GM19463 (cell line): ENCODE results near the gene ACAP3.

ENCODE experiments used
- ATAC-seq: cut with Tn5 transposase; IDR thresholded peaks from one replicate; pipeline ENCODE4 v1.9.1; 2021; ENCODE audit warnings: mild to moderate bottlenecking, moderate library complexity; ENCODE audit not compliant: unreplicated experiment

The ACAP3 gene

DNA sequence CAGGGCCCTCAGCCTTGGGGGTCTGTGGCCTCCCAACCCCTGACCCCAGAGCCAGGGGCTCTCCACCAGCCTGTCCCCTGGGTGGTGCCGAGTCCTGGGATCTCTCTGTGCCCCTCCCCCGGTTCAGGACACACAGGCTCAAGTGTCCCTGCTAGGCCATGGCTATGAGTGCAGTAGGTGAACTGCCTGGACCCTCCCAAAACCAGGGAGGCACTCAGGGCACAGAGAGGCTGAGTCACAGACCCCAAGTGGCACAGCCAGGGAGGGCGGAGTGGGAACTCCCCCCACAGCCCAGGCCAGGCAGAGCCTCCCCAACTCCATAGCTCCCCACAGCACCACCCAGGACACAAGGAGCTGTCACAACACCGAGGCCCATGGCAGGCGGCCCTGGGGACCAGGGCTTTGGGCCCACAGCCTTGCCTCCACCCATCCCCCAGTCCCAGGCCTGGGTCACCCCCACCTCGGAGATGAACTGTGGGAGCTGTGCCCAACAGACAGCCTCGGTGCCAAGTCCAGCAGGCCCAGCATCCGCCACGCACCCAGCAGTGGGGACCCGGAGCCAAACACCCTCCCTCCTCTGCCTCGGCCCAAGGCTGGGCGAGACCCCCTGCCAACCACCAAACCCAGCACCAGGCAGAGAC is 38.2 kb upstream of the ACAP3 start:
- ATAC-seq = no peak

DNA sequence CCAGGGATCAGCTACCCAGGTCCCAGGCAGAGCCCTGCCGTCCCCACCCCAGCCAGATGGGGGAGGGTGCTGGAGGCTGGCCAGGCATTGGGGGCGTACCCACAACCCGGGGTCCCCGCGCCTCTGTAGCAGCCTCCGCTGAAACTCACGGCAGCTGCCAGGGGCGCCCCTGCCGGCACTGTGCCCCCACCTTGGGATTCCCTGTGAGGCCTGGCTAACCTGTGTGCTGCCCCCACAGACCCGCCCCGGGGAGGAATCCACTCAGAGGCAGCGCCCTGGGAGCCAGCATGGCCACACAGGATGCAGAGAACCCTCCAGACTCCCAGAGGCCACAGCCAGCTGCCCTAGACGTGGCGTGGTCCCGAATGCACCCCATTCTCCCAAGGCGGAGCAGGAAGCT is 37.7 kb upstream of the ACAP3 start:
- no peak for ATAC-seq

DNA sequence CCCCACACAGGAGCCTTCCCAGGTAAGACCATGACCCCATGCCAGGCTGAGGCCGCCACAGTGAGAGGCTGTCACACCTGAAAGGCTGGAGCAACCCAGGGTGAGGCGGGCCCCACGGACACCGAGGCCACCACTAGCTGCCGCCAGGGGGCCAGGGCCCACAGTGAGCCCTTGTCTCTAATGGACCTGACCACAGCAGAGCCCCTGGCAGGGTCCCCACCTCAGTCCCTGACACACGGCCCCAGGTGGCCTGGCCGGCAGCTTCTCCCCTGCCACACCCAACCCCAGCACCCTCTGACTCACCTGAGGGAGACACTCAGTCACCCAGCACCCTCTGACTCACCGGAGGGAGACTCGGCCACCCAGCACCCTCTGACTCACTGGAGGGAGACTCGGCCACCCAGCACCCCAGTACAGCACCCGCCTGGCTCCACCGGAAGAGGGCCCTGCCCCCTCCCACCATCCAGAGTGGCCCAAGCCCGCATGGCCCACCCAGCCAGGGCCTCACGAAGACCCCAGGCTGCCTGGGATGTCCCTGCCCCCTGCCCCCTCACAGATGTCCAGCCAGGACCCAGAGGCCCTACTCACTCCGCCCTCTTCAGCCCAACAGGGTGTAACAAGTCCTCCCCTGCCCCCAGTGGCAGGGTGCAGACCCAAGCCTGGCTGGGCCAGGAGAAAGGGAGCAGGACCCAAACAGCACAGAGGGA is 37.1 kb upstream of the ACAP3 start:
- no peak for ATAC-seq

DNA sequence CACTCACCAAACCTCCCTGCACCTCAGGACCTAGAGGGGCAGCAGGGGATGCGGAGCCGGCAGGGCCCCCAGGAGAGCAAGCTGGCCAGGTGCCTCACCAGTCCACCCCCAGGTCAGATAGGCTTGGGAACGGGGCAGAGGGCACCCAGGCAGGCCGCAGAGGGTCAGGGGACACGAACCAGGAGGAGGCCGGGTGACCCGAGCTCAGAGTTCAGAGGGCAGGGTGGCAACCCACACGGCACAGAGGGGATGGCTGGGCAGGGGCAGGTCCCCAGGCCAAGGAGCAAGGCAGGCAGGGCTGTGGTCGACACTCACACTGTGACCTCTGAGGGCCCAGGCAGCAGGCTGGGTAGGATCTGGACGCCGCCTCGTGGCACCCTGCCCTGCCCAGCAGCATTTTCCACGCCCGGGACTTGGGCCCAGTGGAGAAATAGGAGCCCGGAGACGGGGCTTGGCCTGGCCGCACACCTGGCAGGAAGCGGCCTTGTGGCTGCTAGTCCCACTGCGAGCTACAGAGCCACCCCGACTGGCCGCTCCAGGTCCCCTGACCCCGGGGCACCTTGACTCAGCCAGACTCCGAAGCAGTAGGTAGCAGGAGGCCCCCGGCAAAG is 36.2 kb upstream of the ACAP3 start:
- ATAC-seq = no peak

DNA sequence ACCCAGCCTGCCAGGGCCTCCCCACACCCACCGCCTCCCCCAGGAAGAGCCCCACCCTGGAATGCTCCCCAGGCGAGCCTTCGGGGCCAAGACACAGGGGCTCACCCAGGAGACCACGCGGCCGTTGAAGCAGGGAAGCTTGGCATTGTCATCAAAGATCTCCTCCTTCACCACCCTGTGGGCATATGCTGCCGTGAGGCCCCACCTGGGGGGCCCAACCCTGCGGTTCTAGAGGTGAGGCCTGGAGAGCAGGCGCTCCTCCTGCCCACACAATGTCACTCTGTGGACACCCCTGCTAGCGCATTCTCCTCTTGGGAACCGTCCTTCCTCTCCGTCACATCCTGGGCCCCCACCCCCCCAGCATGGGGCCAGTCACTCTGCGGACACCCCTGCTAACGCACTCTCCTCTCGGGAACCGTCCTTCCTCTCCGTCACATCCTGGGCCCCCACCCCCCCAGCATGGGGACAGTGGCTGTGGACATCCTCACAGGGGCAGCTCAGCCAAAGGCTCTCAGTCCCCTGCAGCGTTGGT is 34.9 kb upstream of the ACAP3 start:
- ATAC-seq = no peak

DNA sequence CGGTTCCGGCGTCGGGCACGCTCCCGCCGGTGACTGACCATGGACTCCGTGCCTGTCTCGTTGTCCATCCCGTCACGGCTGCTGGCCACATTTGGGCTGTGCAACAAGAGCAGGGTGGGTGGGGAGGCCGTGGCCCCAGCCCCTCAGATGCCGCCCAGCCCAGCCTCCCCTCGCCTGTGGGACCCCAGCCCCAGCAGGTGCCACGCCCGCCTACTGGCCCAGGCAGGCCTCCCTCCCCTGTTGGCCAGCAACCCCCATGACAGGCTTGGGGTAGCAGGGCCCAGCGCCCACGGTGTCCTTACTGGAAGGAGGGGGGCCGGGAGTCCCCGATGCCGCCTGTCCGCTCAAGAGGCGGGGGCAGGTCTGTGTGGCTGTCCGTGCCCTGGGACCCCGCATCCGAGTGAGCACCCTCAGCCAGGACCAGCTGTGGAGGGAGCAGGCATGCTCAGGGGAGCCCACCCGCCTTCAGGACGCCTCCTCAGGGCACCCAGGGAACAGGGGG is 34.4 kb upstream of the ACAP3 start:
- ATAC-seq = no peak

DNA sequence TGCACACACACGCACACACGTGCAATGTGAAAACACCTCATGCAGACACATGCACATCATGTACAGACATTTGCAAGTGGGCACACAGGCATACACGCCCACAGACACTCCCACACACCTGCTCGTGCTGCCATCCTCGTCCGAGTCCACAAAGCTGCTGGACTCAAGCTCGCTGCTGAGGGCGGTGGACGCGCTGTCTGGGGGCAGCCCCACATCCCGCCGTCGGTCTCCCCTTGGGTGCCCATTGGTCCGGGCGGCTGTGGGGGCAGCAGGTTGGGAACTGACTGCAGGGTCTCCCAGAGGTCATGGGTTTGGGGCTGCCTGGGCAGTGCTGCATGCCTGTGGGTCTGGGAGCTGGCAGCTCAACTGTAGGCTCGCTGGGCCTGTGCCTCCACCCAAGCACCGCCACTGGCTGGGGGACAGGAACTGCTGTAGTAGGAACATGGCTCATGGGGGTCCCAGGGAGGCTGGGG is 33.9 kb upstream of the ACAP3 start:
- ATAC-seq = no peak

DNA sequence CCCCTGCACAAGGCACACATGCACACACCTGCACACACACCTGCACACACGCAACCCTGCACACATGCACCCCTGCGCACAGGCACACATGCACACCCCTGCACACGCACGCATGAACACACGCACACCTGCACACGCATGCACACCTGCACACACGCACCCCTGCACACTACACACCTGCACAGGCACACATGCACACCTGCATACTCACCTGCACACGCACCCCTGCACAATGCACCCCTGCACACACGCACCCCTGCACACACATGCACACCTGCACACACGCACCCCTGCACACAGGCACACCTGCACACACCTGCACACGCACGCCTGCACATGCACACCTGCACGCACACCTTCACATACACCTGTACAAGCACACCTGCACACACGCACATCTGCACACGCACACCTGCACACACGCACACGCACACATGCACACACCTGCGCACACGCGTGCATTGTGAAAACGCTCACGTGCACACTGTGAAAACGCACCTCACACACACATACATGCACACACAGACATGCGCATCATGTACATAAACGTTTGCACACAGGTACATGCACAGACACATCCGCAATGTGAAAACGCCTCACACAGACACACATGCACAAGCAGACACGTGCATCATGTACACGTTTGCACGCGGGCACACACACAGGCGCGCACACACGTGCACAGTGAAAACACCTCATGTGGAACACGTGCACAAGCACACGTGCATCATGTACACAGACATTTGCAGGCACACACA is 33.2 kb upstream of the ACAP3 start:
- ATAC-seq = no peak

DNA sequence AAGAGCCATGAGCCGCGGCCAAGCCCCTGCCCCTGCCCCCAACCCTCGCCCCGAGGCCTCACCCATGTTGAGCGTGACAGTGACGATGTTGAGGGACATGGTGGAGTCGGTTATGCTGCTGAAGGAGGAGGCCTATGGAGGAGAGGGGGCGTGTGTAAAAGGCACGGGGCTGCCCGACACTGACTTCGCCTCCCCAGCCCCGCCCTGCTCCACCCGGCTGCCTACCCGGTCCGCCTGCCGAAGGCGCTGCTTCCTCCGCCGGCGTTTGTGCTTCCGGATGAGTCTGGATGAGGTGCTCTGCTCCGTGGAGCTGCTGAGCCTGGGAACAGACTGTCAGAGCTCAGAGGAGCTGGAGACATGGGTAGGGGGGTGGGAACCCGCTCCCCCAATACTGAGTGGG is 32.5 kb upstream of the ACAP3 start:
- no peak for ATAC-seq

DNA sequence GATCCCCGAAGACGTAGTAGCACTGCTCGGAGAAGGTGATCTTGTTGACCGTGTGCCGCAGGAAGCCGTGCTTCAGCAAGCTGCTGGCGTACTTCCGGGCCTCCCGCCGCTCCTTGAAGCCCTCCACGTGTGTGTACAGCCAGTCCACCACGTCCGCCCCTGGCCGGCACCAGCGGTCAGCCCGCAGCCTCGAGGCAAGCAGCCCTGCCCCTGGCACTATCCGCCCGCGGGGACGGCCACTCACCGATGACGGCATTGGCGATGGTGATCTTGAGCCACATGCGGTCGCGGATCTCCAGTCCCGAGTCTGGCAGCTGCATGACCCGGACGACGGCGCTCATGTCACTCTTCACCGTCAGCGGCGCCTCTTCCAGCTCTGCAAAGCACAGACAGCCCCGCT is 30.5 kb upstream of the ACAP3 start:
- no peak for ATAC-seq

DNA sequence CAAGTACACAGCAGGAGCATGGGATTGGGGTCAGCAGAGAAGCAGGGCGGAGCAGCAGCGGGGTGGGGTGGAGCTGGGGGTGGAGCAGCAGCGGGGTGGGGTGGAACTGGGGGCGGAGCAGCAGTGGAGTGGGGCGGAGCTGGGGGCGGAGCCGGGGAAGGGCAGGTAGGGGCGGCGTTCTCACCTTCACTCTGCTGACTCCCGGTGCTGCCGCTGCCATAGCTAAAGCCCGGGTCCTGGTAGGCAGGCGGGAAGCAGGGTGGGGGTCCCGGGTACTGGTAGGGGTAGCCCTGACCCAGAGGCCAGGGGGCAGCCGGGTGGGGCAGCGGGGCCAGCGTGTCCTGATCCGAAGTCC is 30.0 kb upstream of the ACAP3 start:
- no peak for ATAC-seq

DNA sequence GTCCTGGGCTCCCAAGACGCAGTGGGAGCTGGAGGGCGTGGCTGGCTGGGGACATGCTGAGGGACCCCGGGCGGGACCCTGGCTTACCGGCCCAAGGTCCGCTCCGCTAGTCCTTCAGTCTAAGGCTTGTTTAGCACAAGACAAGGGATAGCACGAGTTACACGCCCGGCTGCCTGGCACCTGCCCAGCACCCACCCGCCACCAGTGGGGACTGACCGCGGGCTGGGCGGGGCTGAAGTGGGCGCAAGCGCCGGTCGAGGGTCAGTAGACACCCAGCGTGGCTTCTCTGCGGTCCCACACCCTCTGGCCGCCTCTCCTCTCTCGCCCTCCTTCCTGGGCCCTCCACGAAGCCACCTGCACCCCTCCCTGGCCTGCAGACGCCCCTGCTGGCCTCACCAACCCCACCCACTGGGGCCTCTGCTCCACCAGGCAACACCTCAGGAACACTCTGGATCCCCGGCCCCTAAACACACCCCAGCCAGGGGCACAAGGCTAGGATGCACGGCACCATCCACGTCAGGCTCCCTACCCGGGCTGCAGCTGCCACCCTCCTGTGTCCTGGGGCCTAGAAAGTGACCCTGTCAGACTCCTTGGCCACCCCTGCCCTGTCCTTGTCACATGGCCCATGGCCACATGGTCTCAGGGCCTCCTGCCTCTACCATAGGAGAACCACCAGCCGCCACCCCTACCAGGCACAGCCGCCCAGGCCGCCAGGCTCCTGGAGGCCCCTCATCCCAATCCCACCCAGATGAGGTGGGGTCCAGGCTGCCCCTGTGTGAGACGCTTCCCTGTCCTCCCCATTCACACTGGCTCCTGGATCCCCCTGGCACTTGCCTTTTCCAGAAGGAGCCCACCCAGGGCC is 29.4 kb upstream of the ACAP3 start:
- no peak for ATAC-seq

DNA sequence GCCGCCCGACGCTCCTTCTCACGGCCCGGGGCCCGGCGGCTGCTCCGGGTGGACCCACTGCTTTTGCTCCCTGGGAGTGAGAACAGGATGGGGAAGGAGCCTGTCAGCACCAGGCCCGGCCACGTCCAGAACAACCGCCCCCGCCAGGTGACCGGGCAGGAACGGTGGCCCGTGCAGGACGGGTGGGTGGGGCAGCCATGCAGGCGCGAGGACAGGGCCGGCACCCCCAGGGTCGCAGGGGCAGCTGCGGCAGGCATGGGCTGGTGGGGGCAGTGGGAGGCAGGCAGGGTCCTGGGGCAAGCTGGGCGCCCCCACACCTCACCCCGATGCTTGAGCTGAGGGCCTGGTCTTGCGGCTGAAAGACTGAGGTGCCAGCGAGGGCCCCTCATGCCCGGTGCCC is 28.7 kb upstream of the ACAP3 start:
- no peak for ATAC-seq

DNA sequence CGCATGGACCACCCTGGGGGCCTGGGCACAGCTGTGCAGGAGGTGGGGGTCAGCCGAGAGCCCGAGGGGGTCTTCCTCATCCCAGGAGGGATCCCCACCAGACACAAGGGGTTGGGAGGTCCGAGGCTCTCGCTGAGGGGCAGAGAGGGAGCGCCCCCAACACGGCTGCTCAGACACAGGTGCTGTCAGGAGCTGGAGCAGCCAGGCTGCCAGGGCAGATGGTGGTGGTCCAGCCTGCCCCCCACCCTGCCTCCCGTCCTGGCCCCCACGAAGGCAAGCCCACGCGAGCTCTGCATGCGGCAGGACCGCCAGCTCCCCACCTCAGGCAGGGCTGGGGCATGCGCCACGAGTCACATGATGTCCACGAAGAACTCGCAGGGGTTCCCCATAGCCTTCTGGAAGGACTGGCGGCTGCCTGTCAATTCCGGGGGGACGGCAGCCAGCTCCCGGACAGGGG is 28.1 kb upstream of the ACAP3 start:
- no peak for ATAC-seq

DNA sequence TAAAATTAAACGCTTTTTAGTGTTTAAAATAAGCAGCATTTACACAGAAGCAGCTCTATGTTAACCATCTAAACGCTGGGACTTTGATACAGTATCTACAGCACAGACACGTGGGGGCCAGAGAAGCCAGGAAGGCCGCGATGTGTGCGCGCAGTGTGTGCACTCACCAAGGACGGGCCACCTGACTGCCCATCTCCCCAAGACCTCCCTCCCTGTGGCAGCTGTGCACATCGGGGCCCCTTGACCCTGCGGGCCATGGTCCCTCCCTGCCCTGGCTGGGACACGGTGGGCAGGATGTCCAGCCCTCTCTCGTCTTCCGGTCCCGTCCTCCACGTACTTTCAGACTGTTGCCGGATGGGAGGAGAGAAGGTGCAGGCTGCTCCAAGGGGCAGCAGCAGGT is 27.6 kb upstream of the ACAP3 start:
- ATAC-seq = no peak

DNA sequence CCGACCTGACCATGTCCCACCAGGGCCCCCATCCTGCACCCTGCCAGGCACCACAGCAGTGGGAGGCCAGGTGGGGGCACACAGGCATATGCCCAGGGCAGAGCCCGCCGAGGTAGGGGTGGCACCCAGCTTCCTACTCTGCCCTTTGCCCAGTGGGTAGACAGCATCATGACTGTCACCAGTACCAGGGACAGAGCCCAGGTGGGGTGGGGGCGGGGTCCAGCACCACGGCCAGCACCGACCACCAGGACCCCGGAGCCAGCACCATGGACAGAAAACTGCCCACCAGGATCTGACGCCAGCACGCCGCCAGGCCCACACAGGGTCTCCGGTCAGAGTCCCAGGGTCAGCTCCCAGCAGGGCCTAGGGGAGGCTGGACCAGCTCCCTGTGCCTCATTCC is 27.1 kb upstream of the ACAP3 start:
- no peak for ATAC-seq

DNA sequence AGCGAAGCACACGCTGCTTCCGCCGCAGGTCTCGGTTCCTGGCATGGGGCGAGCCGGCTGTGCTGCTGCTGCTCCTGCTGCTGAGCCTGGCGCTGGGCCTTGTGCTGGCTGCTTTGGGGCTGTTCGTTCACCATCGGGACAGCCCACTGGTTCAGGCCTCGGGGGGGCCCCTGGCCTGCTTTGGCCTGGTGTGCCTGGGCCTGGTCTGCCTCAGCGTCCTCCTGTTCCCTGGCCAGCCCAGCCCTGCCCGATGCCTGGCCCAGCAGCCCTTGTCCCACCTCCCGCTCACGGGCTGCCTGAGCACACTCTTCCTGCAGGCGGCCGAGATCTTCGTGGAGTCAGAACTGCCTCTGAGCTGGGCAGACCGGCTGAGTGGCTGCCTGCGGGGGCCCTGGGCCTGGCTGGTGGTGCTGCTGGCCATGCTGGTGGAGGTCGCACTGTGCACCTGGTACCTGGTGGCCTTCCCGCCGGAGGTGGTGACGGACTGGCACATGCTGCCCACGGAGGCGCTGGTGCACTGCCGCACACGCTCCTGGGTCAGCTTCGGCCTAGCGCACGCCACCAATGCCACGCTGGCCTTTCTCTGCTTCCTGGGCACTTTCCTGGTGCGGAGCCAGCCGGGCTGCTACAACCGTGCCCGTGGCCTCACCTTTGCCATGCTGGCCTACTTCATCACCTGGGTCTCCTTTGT is 26.0 kb upstream of the ACAP3 start:
- ATAC-seq = no peak

DNA sequence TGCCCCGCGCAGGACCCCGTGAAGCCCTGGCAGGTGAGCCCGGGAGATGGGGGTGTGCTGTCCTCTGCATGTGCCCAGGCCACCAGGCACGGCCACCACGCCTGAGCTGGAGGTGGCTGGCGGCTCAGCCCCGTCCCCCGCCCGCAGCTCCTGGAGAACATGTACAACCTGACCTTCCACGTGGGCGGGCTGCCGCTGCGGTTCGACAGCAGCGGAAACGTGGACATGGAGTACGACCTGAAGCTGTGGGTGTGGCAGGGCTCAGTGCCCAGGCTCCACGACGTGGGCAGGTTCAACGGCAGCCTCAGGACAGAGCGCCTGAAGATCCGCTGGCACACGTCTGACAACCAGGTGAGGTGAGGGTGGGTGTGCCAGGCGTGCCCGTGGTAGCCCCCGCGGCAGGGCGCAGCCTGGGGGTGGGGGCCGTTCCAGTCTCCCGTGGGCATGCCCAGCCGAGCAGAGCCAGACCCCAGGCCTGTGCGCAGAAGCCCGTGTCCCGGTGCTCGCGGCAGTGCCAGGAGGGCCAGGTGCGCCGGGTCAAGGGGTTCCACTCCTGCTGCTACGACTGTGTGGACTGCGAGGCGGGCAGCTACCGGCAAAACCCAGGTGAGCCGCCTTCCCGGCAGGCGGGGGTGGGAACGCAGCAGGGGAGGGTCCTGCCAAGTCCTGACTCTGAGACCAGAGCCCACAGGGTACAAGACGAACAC is 25.2 kb upstream of the ACAP3 start:
- no peak for ATAC-seq
